HepG2 (cell line): ENCODE results near the gene BLOC1S4. TPM values are rescaled to one million over a fixed set of nuclear protein-coding genes. Genes with fewer than 3 reads are reported as not detected.
A peak's percentile ranks its signal among the peaks of the same experiment; 100 is the strongest.

Source experiments
- ARID2 ChIP-seq: sonication (generic); formaldehyde crosslinking; IDR thresholded peaks from 2 replicates; pipeline ENCODE4 v1.8.1; 2022; ENCODE audit warnings: mild to moderate bottlenecking, missing genetic modification reagents, borderline replicate concordance
- ATAD3A ChIP-seq: sonication (generic); formaldehyde crosslinking; IDR thresholded peaks from 2 replicates; pipeline ENCODE4 v1.4.0; 2020; ENCODE audit warnings: missing genetic modification reagents
- CBX1 ChIP-seq: IDR thresholded peaks from one replicate; pipeline ENCODE4 v1.6.1; 2016; ENCODE audit warnings: antibody characterized with exemption, low read depth
- CENPT ChIP-seq: sonication (generic); formaldehyde crosslinking; IDR thresholded peaks from 2 replicates; pipeline ENCODE4 v1.8.0; 2022; ENCODE audit warnings: low read depth, mild to moderate bottlenecking, moderate library complexity, missing genetic modification reagents
- EHMT2 ChIP-seq: fragments of 200-600 bp; sonication (generic); IDR thresholded peaks from 2 replicates; pipeline ENCODE4 v1.7.0; 2017; ENCODE audit warnings: antibody characterized with exemption, low read depth, low read length, borderline replicate concordance
- ELF4 ChIP-seq: sonication (generic); formaldehyde crosslinking; IDR thresholded peaks from 2 replicates; pipeline ENCODE4 v1.5.0; 2020; ENCODE audit warnings: missing genetic modification reagents, mild to moderate bottlenecking, moderate library complexity, borderline replicate concordance
- ETV6 ChIP-seq: sonication (generic); formaldehyde crosslinking; conservative IDR thresholded peaks from 2 replicates; pipeline ENCODE4 v1.4.0; 2020; ENCODE audit warnings: missing genetic modification reagents
- FOXO1 ChIP-seq: sonication (generic); formaldehyde crosslinking; IDR thresholded peaks from 2 replicates; pipeline ENCODE4 v1.4.0; 2020; ENCODE audit warnings: missing genetic modification reagents
- HES4 ChIP-seq: sonication (generic); formaldehyde crosslinking; IDR thresholded peaks from 2 replicates; pipeline ENCODE4 v1.9.0; 2021; ENCODE audit warnings: mild to moderate bottlenecking, missing genetic modification reagents, borderline replicate concordance
- KDM4B ChIP-seq: sonication (generic); formaldehyde crosslinking; IDR thresholded peaks from 2 replicates; pipeline ENCODE4 v1.4.0; 2020; ENCODE audit warnings: missing genetic modification reagents
- NR2F1 ChIP-seq, 2 experiments: fragments of 450-650 bp in 1 of 2; formaldehyde crosslinking in 1 of 2; IDR thresholded peaks; 2 replicates each; pipeline versions ENCODE4 v1.5.0 to v1.6.1; 2016 to 2020; ENCODE audit warnings: mild to moderate bottlenecking in 1 of 2, missing compliant biosample characterization in 1 of 2, missing genetic modification reagents in 1 of 2, moderate library complexity in 1 of 2
- PCBP2 ChIP-seq: fragments of 200-400 bp; formaldehyde crosslinking; optimal IDR thresholded peaks from 2 replicates; pipeline ENCODE3; 2018; ENCODE audit warnings: low read length, low read depth; ENCODE audit not compliant: poor library complexity, severe bottlenecking
- PHF8 ChIP-seq: sonication (generic); formaldehyde crosslinking; IDR thresholded peaks from 2 replicates; pipeline ENCODE4 v1.5.0; 2020; ENCODE audit warnings: missing genetic modification reagents
- TAF15 ChIP-seq: fragments of 200-400 bp; formaldehyde crosslinking; IDR thresholded peaks from one replicate; pipeline ENCODE4 v1.6.1; 2018; ENCODE audit warnings: mild to moderate bottlenecking, low read depth, low read length; ENCODE audit not compliant: poor library complexity, severe bottlenecking
- ZNF550 ChIP-seq: sonication (generic); formaldehyde crosslinking; IDR thresholded peaks from 2 replicates; pipeline ENCODE4 v1.4.0; 2020; ENCODE audit warnings: mild to moderate bottlenecking, missing genetic modification reagents, borderline replicate concordance
- polyA plus RNA-seq, 8 experiments: library from polyadenylated mRNA; depleted of rRNA in 3 of 8; stranded (reverse) in 7 of 8; unstranded in 1 of 8; fragments of >200 nt; fragmentation: Illumina TruSeq in 4 of 8; extraction: Trizol in 4 of 8; gene quantifications; 2 replicates each; pipeline versions ENCODE4 v1.2.1 to v1.2.3, GENCODE V29; 2011 to 2016; ENCODE audit warnings: low read depth in 4 of 8, missing spikeins in 1 of 8, mixed read lengths in 1 of 8; ENCODE audit not compliant: insufficient read depth in 1 of 8
- total RNA-seq, 5 experiments: library from RNA; depleted of rRNA; stranded (reverse); fragments of >200 nt; fragmentation: Illumina TruSeq; extraction: Trizol; gene quantifications; 2 replicates each; pipeline ENCODE4 v1.2.3, GENCODE V29; 2016; ENCODE audit warnings: low read depth in 1 of 5
- TF ChIP-seq, protein P1 (sequence below), 2 experiments: sonication (generic) in 1 of 2; formaldehyde crosslinking in 1 of 2; IDR thresholded peaks; 2 replicates each; pipeline versions ENCODE4 v1.6.1 to v1.9.0; 2014 to 2022; ENCODE audit warnings: antibody characterized with exemption in 1 of 2, borderline replicate concordance in 1 of 2, inconsistent platforms in 1 of 2, low read depth in 1 of 2, missing genetic modification reagents in 1 of 2
- TF ChIP-seq, protein P2 (sequence below): sonication (generic); formaldehyde crosslinking; IDR thresholded peaks from 2 replicates; pipeline ENCODE4 v1.4.0; 2020; ENCODE audit warnings: mild to moderate bottlenecking, missing genetic modification reagents
- TF ChIP-seq, protein P3 (sequence below): sonication (generic); formaldehyde crosslinking; IDR thresholded peaks from 2 replicates; pipeline ENCODE4 v1.8.1; 2023; ENCODE audit warnings: mild to moderate bottlenecking, moderate library complexity, missing genetic modification reagents
- TF ChIP-seq, protein P4 (sequence below): sonication (generic); formaldehyde crosslinking; IDR thresholded peaks from 2 replicates; pipeline ENCODE4 v1.4.0; 2020; ENCODE audit warnings: mild to moderate bottlenecking, missing genetic modification reagents

The BLOC1S4 gene
- total and polyA plus RNA-seq, 2 of the 13 experiments (the other 11 are each of a cell fraction or from before 2014, with no cell fraction given) = 15.5 to 20.9 TPM

DNA sequence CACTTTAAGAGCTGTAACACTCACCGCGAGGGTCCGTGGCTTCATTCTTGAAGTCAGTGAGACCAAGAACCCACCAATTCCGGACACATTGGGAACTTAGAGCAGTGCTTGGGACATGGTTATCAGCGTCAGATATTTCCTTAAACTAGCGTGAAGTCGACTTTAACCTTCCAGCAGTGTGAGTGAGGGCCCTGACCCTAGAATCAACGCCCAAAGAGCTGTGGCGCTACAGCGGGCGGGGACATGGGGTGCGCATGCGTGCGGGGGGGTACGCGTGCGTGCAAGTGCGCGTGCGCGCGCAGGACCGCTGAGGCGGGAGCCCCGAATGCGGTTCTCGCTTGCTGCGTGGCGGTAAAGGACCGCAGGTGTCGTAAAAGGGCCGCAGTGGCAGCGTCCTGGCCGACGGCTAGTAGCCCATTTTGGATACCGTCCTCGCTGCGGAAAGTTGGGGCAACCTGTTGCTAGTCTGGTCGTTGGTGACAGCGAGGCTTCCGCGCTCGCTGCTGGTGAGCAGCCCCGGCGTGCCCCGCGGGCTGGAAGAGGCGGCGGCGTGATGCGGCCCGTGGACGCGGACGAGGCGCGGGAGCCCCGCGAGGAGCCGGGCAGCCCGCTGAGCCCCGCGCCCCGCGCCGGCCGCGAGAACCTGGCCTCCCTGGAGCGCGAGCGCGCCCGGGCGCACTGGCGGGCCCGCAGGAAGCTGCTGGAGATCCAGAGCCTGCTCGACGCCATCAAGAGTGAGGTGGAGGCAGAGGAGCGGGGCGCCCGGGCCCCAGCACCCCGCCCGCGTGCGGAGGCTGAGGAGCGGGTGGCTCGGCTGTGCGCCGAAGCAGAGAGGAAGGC, 42.1 kb upstream of the BLOC1S4 start (continued):
- TF ChIP-seq, protein P1, sequence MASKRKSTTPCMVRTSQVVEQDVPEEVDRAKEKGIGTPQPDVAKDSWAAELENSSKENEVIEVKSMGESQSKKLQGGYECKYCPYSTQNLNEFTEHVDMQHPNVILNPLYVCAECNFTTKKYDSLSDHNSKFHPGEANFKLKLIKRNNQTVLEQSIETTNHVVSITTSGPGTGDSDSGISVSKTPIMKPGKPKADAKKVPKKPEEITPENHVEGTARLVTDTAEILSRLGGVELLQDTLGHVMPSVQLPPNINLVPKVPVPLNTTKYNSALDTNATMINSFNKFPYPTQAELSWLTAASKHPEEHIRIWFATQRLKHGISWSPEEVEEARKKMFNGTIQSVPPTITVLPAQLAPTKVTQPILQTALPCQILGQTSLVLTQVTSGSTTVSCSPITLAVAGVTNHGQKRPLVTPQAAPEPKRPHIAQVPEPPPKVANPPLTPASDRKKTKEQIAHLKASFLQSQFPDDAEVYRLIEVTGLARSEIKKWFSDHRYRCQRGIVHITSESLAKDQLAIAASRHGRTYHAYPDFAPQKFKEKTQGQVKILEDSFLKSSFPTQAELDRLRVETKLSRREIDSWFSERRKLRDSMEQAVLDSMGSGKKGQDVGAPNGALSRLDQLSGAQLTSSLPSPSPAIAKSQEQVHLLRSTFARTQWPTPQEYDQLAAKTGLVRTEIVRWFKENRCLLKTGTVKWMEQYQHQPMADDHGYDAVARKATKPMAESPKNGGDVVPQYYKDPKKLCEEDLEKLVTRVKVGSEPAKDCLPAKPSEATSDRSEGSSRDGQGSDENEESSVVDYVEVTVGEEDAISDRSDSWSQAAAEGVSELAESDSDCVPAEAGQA (IDR thresholded peaks at IDR 0.05; ENCODE audit: low read depth) = peak; percentile 32; the same call in 1 of the 2 replicates
- TF ChIP-seq, protein P1 (CRISPR knock-in tag; IDR thresholded peaks at IDR 0.05; ENCODE audit: borderline replicate concordance) = no peak
- TF ChIP-seq FOXO1 (CRISPR knock-in tag) = peak; percentile 75
- TF ChIP-seq, protein P2, sequence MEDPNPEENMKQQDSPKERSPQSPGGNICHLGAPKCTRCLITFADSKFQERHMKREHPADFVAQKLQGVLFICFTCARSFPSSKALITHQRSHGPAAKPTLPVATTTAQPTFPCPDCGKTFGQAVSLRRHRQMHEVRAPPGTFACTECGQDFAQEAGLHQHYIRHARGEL (CRISPR knock-in tag) = 0 out of 2 replicates have a peak, but pooled peaks have one; percentile 67
- peak in 1 of 2 experiments; percentile 26; a peak in 1 of 4 replicates for TF ChIP-seq NR2F1 (CRISPR knock-in tag; IDR thresholded peaks at IDR 0.05)
- no peak for TF ChIP-seq EHMT2
- no peak for TF ChIP-seq ATAD3A (CRISPR knock-in tag)
- TF ChIP-seq HES4 = peak; percentile 91
- TF ChIP-seq, protein P3, sequence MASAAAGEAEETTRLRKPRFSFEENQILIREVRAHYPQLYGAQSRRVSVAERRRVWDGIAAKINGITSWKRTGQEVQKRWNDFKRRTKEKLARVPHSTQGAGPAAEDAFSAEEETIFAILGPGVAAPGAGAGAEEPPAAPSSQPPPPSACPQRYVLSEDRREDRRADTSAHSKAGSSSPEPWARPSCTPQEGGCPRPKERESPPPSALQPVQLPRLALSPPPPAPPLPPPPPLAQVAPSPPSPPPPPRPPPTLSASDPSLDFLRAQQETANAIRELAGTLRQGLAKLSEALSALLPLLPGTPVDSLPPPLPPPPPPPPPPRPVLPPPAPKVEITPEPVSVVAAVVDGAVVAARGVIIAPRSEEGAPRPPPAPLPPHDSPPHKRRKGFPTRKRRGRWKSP (CRISPR knock-in tag) = peak; percentile 84; the same call in 1 of the 2 replicates
- peak; percentile 44 for TF ChIP-seq TAF15
- TF ChIP-seq CENPT (CRISPR knock-in tag) = peak; percentile 91; the same call in 1 of the 2 replicates
- peak; percentile 93 for TF ChIP-seq ARID2 (CRISPR knock-in tag)
- no peak for TF ChIP-seq ZNF550 (CRISPR knock-in tag)
- TF ChIP-seq, protein P4, sequence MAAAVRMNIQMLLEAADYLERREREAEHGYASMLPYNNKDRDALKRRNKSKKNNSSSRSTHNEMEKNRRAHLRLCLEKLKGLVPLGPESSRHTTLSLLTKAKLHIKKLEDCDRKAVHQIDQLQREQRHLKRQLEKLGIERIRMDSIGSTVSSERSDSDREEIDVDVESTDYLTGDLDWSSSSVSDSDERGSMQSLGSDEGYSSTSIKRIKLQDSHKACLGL (CRISPR knock-in tag) = peak; percentile 83
- peak; percentile 77 for TF ChIP-seq PHF8
- no peak; the same call in 1 of the 2 replicates for TF ChIP-seq ETV6
- TF ChIP-seq ELF4 (CRISPR knock-in tag) = peak; percentile 65; the same call in 1 of the 2 replicates
- peak; percentile 24 for TF ChIP-seq CBX1
- no peak for TF ChIP-seq PCBP2
- peak; percentile 94 for TF ChIP-seq KDM4B (CRISPR knock-in tag)
